ENCODE measurements around the gene ANO9.
"Not testable (repeated sequence)": the region's sequence is repeated elsewhere in the genome, so short reads cannot be mapped to it uniquely, and the experiment has no call there.

ANO9 gene

GRCh38 chr11:437228-437870 lies 4.5 kb downstream of the ANO9 start:
- in situ Hi-C loops (cut with MboI; ENCODE audit: low sequenced_read_pairs), result no loop called here

GRCh38 chr11:434999-435740 lies 6.6 kb downstream of the ANO9 start:
- in situ Hi-C loops (cut with MboI; ENCODE audit: low sequenced_read_pairs), result not testable (repeated sequence)

DNA sequence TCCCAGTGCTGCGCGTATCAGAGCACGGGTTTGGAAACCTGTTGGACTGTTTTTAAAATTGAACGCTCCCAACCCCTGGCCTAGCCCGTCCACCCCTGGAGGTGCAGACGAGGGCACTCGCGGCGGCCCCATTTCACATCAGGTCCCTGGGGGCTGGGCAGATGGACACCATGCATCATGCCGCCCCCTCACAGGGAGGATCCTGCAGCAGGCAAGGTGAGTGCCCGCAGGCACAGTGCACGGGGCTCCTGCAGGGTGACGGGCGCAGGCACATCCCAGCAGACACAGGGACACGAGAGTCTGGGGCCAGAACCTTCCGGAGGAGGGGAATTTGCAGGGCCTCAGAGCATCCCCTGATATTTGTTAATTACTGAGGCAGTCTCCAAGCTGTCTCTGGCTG lies 7.3 kb downstream of the ANO9 start:
- in situ Hi-C loops (cut with MboI; ENCODE audit: low sequenced_read_pairs), result no loop called here

DNA sequence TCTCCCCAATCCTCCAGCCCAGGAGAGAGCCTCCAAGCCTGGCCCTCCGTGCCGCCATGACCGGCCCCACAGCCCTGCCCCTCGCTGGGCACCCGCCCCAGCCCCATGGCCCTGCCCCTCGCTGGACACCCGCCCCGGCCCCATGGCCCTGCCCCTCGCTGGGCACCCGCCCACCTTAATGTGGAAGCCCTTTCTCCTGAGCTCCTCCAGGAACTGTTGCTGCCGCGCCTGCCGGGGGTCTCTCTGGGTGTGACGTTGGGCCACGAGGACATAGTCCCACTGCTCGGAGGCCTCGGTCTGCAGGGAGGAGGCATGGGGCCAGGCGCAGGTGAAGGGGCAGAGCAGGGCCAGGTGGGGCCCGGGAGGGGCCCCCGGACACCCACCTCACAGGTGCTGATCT lies 8.2 kb downstream of the ANO9 start:
- in situ Hi-C loops (cut with MboI; ENCODE audit: low sequenced_read_pairs), result no loop called here

GRCh38 chr11:433111-433510 lies 8.7 kb downstream of the ANO9 start:
- in situ Hi-C loops (cut with MboI; ENCODE audit: low sequenced_read_pairs), result no loop called here

- in situ Hi-C loops (cut with MboI; ENCODE audit: low sequenced_read_pairs), result no loop called here
These were observed 9.2 kb downstream of the ANO9 start for GRCh38 chr11:432501-433100.

DNA sequence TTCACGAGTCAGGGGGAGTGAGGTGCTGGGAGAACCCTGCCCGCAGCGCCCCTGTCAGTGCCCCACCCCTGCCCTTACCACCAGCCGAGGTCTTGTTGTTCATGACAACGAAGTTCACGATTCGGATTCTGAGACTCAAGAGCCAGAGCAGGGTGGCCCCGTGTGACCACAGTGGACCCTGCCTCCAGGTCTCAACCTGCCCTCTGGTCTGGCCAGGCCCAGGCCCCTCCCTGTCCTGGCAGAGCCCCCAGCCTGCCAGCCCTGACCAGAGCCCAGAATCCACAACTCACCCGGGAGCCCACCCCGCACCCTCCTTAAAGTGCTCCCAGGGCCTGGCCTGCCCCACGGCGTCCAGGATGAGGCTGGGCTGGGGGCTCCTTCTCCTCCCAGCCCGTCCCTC lies 9.9 kb downstream of the ANO9 start:
- in situ Hi-C loops (cut with MboI; ENCODE audit: low sequenced_read_pairs), result no loop called here

DNA sequence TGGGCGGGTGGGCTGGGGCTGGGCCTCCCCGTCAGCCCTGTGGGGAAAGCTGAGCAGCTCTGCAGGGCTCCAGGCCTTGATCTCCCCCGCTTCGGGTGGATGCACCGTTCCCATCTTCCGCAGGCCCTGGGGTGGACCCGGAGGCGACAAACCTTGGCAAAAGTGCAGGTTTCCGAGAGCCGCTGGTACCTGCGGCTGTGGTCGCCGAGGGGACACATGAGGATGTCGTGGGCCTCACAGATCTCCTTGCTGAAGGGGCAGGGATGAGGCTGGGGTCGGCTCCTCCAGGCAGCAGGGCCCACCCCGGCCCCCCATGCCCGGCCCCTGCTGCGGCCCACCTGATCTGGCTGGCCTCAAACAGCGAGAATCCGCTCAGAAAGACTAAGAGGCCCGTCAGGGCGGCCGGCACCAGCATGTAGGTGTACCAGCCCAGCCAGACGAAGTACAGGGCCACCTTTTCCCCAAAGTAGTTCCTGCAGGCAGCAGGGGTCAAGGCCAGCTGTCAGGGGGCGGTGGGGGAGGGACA lies 11.8 kb downstream of the ANO9 start:
- in situ Hi-C loops (cut with MboI; ENCODE audit: low sequenced_read_pairs), result no loop called here

DNA sequence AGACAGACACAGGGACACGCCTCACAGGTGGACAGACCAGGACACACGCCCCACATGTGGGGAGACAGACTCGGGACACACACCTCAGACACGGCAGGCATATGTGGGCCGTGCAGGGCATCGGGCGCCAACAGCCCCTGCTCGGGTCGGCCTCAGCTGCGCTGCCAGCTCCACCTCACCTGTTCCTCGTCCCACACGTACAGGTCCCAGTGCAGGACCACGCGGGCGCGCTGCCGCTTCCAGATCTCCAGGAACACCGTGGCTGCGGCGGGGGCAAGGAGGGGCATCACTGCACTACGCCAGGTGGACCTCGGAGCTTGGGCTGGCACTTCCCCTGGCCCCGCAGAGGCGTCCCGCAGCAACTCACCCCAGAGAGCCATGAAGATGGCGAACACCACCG lies 12.4 kb downstream of the ANO9 start:
- in situ Hi-C loops (cut with MboI; ENCODE audit: low sequenced_read_pairs), result no loop called here

DNA sequence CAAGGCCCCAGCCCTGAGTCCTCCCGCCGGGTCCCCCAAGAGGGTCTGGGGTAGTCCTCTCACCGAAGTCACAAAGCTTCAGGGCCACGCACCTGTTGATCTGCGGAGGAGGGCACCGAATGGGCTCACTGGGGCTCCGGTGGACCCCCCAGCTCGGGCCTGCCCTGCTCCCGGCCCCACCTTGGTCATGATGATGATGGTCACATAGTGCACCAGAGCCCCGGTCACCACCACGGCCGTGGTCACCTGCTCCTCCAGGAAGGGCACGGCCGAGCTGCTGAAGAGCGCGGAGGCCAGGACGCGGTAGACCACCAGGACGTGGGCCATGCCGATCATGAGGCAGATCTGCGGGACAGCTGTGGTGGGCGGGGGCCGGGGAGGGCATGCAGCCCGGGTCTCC lies 13.5 kb downstream of the ANO9 start:
- in situ Hi-C loops (cut with MboI; ENCODE audit: low sequenced_read_pairs), result no loop called here

- in situ Hi-C loops (cut with MboI; ENCODE audit: low sequenced_read_pairs), result no loop called here
These were observed 15.0 kb downstream of the ANO9 start for GRCh38 chr11:426851-427250.

DNA sequence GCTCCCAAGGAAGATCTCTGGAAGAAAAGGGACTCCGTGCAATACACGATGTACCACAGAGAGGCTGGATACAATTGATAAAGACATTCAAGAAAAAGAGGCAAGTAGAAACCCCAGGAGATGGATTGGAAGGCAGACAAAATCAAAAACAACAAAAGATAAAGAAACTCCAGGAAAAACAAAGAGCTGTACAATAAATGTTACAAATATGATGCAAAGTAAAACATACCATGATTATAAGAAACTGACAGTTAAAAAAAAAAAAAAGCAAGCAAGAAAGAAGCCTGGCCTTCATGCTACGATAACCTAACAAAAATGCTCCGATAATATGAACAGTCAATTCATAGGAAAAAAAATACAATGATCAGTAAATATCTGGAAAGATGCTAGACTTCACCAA lies 16.5 kb downstream of the ANO9 start:
- in situ Hi-C loops (cut with MboI; ENCODE audit: low sequenced_read_pairs), result no loop called here

GRCh38 chr11:424766-425165 lies 17.0 kb downstream of the ANO9 start:
- in situ Hi-C loops (cut with MboI; ENCODE audit: low sequenced_read_pairs), result not testable (repeated sequence)

DNA sequence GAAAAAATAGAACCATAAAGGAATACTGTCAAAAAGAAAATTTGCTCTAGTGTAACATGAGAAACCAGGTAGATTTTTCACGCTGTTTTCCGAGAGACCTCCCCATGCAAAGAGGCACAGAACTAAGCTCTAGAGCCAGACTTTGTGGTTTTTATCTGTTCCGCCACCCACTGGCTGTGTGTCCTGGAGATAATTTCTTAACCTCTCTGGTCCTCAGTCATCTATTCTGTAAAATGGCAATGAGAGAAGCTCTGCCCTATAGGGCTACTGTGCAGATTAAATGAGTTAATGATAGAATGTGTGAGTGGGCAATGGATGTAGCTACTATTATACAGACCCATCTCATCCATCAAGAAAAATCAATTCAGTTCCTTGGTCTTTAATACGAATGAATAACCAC lies 17.6 kb downstream of the ANO9 start:
- in situ Hi-C loops (cut with MboI; ENCODE audit: low sequenced_read_pairs), result no loop called here

DNA sequence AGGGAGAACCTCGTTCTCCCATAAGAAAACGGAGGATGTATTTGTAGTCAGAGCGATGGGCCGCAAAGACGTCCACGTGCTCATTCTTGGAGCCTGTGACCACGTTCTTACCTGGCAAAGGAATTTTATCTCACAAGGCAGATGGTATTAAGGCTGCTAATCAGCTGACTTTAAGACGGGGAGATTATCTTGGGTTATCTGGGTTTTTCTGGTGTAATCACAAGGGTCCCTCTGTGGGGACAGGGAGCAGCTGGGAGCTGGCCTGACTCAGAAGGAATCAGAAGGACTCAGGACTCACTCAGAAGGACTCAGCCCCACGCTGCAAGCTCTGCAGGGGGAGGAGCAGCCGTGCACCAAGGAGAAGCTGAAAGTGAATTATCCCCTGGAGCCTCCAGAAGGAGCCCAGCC lies 19.6 kb downstream of the ANO9 start:
- in situ Hi-C loops (cut with MboI; ENCODE audit: low sequenced_read_pairs), result no loop called here

- in situ Hi-C loops (cut with MboI; ENCODE audit: low sequenced_read_pairs), result no loop called here
These were observed 20.9 kb downstream of the ANO9 start for GRCh38 chr11:420911-421321.

DNA sequence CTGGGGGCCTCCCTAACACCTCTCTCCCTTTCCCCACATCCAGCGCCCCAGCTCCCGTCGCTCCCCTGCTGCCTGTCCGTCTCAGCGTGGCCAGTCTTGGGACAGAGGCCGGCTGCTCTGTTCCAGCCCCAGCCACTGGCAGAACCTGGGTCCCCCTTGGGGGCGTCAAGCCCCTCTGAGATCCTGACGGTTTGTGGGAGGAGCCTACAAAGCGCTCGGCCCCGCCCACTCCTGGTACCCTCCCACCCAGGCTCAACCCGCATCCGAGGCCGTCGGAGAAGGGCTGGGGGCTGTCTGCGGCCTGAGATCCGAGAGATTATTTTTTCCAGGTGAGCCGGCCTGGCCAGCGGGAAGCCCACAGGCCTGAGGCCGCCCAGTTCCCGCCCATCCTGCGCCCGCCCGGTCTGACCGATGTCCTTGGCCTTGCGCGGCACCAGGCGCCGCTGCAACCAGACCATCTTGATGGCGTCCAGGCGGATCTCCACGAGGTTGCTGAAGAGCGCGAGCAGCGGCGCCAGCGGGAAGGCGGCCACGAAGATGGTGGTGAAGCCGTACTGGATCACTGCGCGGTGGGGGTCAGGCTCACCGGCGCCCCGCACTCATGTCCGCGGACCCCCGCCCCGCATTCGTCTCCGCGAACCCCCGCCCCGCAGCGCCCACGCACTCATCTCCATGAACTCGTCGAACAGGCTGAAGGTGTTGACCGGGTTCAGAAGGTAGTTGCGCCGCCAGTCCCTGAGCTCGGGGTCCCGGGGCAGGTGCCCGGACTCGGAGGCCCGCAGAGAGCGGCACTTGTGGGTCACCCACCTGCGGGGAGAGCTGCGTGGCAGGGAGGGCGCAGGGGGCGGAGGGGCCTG lies 21.5 kb downstream of the ANO9 start:
- in situ Hi-C loops (cut with MboI; ENCODE audit: low sequenced_read_pairs), result no loop called here

DNA sequence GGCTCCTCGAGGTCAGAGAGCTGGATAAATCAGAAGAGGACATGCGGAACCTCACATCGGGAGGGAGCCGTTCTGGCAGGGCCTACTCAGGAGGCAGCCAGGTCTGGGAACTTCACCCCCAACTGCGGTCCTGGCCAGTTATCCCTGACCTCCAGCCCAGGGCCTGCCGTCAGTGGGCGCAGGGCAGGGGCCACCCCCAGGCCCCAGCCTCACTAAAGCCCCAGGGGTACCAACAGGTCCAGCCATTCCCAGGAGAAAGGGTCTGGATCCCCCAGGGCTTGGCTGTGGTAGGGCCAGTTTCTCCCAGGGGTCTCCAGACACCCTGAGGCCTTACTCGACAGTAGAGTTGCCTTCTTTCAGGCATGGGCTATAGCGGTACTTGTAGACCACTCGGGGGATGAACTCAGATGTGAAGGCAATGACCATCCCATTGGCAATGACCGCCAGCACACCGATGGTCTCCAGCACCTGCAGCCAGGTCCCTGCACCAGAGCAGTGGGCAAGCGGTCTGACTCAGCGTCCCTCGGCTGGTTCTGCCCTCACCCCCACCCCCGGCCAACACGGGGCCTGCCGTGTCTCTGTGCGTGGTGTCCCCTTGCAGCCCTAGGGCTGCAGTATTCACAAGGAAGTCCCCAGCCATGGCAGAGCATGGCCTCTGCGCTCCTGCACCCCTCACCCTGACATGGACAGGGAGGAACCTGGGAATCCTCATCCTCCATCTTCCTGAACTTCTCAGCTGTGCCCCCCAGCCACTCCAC lies 22.4 kb downstream of the ANO9 start:
- in situ Hi-C loops (cut with MboI; ENCODE audit: low sequenced_read_pairs), result no loop called here

GRCh38 chr11:418343-419247 lies 23.2 kb downstream of the ANO9 start:
- in situ Hi-C loops (cut with MboI; ENCODE audit: low sequenced_read_pairs), result no loop called here

Data from HL-60/S4 treated with retinoic acid at 250 ng/mL for 4 days and 3 days (cell line).